ENCODE measurements around the gene MCL1.

MCL1 gene

DNA sequence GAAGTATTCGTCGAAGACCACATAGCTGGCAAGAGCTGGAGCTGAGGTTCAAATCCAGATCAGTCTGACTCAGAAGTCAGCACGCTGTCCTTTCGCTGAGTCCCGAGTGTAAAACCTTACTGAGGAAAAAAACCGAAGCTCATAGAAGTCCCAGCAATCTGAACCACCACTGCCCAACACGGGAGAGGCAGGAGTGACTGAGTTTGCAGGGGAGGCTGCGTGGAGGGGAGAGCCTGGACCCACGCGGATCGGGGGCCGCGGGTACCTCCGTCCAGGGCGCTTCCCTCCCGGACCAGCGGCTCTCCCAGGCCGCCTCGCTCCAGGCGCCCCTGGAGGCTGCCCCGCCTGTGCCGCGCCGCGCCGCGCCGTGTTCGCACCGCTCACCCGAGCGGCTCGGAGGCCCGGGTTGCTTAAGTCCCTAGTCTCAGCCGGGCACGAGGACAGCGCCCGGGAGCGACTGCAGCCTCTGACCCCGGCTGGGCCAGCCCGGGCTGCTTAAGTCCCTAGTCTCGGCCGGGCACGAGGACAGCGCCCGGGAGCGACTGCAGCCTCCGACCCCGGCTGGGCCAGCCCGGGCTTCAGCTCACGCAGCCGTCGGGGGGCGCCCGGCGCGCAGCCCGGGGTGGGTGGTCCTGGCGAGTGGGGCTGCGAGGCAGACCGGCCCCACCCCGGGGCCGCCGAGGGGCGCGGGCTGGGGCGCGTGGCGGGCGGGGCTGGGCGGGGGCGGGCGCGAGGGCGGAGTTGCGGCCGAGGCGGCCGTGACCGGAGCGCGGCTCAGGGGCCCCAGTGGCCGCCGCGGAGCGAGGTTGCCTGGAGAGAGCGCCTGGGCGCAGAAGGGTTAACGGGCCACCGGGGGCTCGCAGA is 30.5 kb downstream of the MCL1 start, which contains the start of gene ADAMTSL4:
Gene ADAMTSL4, plus strand, starts transcription at position 777 of the 864 bp plus-strand sequence. CDS start 2,881 bp downstream, outside the sequence.
- Histone ChIP-seq H3K4me3 (ENCODE audit: extremely low read depth, insufficient read depth, low read length, poor library complexity, severe bottlenecking) (peak within 1 kb of the TSS; percentile 39), H3K27ac (ENCODE audit: low read depth, low read length, severe bottlenecking) (peak within 1 kb of the TSS; percentile 45), H3K4me1 (ENCODE audit: control insufficient read depth, insufficient read depth, low read length, poor library complexity, severe bottlenecking) (peaks cover 22% of the 10 kb centered on the region), H3K36me3 (ENCODE audit: control insufficient read depth, insufficient read depth, low read length) (no peaks in the 10 kb centered on the region), H3K9me3 (ENCODE audit: control insufficient read depth, low read length) (no peaks in the 10 kb centered on the region)
- 1% methylated on average over 66 to 71 of the region's 91 CpGs for WGBS, 2 experiments (ENCODE audit: insufficient coverage in 2 of 2)

DNA sequence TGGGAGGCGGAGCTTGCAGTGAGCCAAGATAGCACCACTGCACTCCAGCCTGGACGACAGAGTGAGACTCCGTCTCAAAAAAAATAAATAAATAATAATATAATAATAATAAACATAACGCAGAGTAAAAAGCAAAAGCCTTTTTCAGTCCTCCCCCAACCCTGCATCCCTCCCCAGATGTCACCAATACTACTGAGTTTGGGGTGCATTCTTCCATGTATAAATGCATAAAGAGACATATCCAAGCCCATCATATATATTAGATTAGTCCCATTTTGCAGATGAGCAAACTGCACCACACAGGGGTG is 31.1 kb downstream of the MCL1 start:
- peaks cover 19% of the 10 kb centered on the region for H3K4me1 ChIP-seq (ENCODE audit: control insufficient read depth, insufficient read depth, low read length, poor library complexity, severe bottlenecking)
- H3K9me3 ChIP-seq (ENCODE audit: control insufficient read depth, low read length): no peaks in the 10 kb centered on the region
- H3K36me3 ChIP-seq (ENCODE audit: control insufficient read depth, insufficient read depth, low read length): no peaks in the 10 kb centered on the region
- H3K4me3 ChIP-seq (ENCODE audit: extremely low read depth, insufficient read depth, low read length, poor library complexity, severe bottlenecking): peak overlapping the region; percentile 39
- peak overlapping the region; percentile 45 for H3K27ac ChIP-seq (ENCODE audit: low read depth, low read length, severe bottlenecking)
- no CpG with 5 or more reads among the region's 4 CpGs for WGBS, 2 experiments (ENCODE audit: insufficient coverage in 2 of 2)

DNA sequence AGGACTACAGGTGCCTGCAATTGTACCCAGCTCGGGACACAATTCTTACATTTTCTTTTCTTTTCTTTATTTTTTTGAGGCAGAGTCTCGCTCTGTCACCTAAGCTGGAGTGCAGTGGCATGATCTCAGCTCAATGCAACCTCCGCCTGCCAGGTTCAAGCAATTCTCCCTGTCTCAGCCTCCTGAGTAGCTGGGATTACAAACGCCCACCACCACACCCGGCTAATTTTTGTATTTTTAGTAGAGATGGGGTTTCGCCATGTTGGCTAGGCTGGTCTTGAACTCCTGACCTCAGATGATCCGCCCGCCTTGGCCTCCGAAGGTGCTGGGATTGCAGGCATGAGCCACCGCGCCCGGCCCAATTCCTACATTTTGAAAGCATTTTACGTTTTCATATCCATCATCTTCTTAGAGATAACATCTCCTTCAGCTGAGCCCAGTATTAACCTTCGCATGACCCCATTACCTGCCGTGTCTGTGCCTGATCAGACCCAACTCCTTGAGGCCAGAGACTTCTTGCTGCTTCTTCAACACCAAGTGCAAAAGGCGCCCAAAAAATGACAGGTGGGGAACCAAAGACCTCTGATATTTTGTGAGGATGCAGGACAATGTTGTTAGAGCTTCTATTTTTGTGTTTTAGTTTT is 33.0 kb downstream of the MCL1 start:
- Histone ChIP-seq H3K36me3 (ENCODE audit: control insufficient read depth, insufficient read depth, low read length) (no peaks in the 10 kb centered on the region), H3K4me1 (ENCODE audit: control insufficient read depth, insufficient read depth, low read length, poor library complexity, severe bottlenecking) (peaks cover 5% of the 10 kb centered on the region), H3K4me3 (ENCODE audit: extremely low read depth, insufficient read depth, low read length, poor library complexity, severe bottlenecking) (no peak overlapping the region), H3K9me3 (ENCODE audit: control insufficient read depth, low read length) (no peaks in the 10 kb centered on the region), H3K27ac (ENCODE audit: low read depth, low read length, severe bottlenecking) (no peak overlapping the region)
- 93 to 97% methylated on average over 9 to 14 of the region's 16 CpGs for WGBS, 2 experiments (ENCODE audit: insufficient coverage in 2 of 2)

DNA sequence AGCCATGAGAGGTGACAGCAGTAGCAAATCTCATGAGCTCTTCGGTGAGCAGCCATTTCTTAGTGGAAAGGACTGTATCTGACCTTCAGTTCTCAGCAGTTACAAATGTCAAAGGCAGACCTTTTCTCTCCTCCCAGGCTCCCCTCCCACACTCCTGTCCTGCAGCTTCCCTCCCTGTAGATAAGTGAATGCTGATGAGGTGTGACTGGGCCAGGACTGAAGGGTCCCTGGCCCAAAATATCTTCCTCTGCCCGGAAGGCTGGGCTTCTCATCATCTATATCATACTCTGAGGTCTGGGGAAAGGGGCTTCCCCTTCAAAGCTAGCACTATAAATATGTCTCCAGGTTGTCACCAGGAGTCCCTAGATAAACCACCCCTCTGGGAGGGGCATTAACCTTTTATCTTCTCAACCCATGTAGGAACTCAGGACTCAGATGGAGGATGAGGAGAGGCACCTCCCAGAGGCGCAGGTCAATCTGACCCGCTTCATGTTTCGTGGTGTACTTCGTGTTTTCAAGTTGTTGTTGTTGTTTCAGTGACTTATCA is 33.9 kb downstream of the MCL1 start:
- Histone ChIP-seq H3K4me3 (ENCODE audit: extremely low read depth, insufficient read depth, low read length, poor library complexity, severe bottlenecking) (no peak overlapping the region), H3K27ac (ENCODE audit: low read depth, low read length, severe bottlenecking) (no peak overlapping the region), H3K4me1 (ENCODE audit: control insufficient read depth, insufficient read depth, low read length, poor library complexity, severe bottlenecking) (no peaks in the 10 kb centered on the region), H3K36me3 (ENCODE audit: control insufficient read depth, insufficient read depth, low read length) (no peaks in the 10 kb centered on the region), H3K9me3 (ENCODE audit: control insufficient read depth, low read length) (no peaks in the 10 kb centered on the region)
- WGBS, 2 experiments (ENCODE audit: insufficient coverage in 2 of 2): 82 to 87% methylated on average over 2 to 3 of the region's 6 CpGs

DNA sequence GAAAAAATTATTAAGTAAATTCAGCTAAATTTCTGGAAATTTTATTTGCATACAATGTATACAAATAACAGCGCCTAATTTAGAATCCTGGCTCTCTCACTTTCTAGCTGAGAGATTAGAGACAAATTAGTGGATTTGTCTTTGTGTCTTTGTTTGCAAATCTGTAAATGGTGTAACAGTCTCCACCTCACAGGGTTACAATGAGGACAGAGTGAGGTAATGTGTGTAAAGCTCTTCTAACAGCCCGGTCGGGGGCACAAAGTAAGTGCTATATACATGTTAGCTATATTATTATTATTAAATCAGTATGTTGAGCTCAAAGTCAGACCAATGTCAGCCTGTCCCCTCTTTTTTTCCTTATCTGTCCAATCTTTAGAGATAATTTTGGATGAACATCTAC is 35.2 kb downstream of the MCL1 start:
- Histone ChIP-seq H3K4me3 (ENCODE audit: extremely low read depth, insufficient read depth, low read length, poor library complexity, severe bottlenecking) (no peak overlapping the region), H3K4me1 (ENCODE audit: control insufficient read depth, insufficient read depth, low read length, poor library complexity, severe bottlenecking) (no peaks in the 10 kb centered on the region), H3K27ac (ENCODE audit: low read depth, low read length, severe bottlenecking) (no peak overlapping the region), H3K9me3 (ENCODE audit: control insufficient read depth, low read length) (no peaks in the 10 kb centered on the region), H3K36me3 (ENCODE audit: control insufficient read depth, insufficient read depth, low read length) (no peaks in the 10 kb centered on the region)
- no CpG with 5 or more reads among the region's 3 CpGs for WGBS, 2 experiments (ENCODE audit: insufficient coverage in 2 of 2)

DNA sequence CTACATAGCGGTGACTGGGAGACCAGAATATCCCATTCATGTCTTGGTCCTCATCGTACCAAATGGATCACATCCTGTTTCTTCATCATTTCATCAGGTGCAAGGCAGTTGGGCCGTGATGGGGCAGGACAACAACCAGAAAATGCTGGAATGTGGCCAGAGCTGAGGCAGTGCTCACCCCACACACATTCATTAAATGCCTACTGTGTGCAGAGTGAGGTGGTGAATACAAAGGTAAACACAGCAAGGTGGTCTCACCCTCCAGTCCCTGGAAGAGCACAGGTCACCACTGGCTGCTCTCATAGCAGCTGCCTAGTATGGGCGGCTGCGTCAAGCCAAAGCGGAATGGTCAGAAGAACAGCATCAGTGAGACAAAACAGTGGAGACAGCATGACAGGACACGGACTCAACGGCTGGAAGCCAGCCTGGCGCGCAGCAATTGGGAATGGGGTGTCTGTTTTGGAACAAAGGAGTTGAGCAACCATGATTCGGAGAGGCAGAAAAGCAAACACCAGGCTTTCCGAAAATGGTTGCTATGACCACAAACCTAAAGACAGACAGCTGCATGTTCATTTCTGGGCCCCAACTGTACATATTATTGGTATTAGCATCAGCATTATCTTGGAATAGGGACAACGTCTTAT is 35.8 kb downstream of the MCL1 start:
- no peaks in the 10 kb centered on the region for H3K36me3 ChIP-seq (ENCODE audit: control insufficient read depth, insufficient read depth, low read length)
- H3K27ac ChIP-seq (ENCODE audit: low read depth, low read length, severe bottlenecking): no peak overlapping the region
- H3K4me3 ChIP-seq (ENCODE audit: extremely low read depth, insufficient read depth, low read length, poor library complexity, severe bottlenecking): no peak overlapping the region
- H3K9me3 ChIP-seq (ENCODE audit: control insufficient read depth, low read length): no peaks in the 10 kb centered on the region
- WGBS, 2 experiments (ENCODE audit: insufficient coverage in 2 of 2): 95 to 97% methylated on average over 11 of the region's 13 CpGs
- peaks cover 4% of the 10 kb centered on the region for H3K4me1 ChIP-seq (ENCODE audit: control insufficient read depth, insufficient read depth, low read length, poor library complexity, severe bottlenecking)

DNA sequence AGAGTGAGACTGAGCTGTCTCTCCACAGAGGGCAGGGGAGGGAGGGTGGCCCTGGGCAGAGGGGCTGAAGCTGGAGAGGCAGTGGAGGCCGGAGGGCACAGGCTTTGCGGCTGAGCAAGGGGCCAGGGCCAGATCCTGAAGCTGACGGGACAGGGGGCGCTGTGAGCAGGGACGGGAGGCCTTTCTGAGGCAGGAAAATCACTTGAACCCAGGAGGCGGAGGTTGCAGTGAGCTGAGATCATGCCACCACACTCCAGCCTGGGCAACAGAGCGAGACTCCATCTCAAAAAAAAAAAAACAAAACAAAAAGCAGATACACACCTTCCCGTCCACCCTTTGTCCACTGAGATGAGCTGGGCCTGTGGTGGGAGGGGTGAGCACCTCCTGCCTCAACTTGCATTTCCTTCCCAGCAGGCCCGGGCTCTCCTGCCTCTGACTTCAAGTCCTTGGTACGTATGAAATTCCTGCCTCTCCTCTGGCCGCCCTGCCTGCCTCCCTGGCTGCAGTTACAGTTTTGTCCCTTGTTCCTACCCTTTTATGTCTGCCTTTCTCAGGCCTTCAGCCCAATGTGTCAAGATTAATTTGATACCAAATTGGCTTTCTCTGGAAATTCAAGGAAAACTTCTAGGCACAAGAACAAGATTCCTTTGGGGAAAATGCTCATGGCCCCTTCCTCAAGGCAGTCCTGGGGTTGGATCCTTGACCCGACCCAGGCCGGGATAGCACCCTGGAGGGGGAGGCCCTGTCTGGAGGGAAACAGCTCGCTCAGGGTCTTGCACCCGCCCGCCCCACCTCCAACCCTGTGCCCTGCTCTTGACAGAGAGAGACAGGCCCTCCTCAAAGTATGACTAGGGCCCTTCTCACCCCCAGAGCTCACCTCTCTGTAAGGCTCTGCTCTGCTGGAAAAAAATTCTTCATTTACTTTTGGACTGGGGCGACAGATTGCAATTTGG is 41.4 kb downstream of the MCL1 start:
- Histone ChIP-seq H3K36me3 (ENCODE audit: control insufficient read depth, insufficient read depth, low read length) (no peaks in the 10 kb centered on the region), H3K4me1 (ENCODE audit: control insufficient read depth, insufficient read depth, low read length, poor library complexity, severe bottlenecking) (peaks cover 34% of the 10 kb centered on the region), H3K9me3 (ENCODE audit: control insufficient read depth, low read length) (no peaks in the 10 kb centered on the region), H3K4me3 (ENCODE audit: extremely low read depth, insufficient read depth, low read length, poor library complexity, severe bottlenecking) (no peak overlapping the region), H3K27ac (ENCODE audit: low read depth, low read length, severe bottlenecking) (peak overlapping the region; percentile 83)
- WGBS, 2 experiments (ENCODE audit: insufficient coverage in 2 of 2): 64 to 69% methylated on average over 5 to 10 of the region's 17 CpGs

DNA sequence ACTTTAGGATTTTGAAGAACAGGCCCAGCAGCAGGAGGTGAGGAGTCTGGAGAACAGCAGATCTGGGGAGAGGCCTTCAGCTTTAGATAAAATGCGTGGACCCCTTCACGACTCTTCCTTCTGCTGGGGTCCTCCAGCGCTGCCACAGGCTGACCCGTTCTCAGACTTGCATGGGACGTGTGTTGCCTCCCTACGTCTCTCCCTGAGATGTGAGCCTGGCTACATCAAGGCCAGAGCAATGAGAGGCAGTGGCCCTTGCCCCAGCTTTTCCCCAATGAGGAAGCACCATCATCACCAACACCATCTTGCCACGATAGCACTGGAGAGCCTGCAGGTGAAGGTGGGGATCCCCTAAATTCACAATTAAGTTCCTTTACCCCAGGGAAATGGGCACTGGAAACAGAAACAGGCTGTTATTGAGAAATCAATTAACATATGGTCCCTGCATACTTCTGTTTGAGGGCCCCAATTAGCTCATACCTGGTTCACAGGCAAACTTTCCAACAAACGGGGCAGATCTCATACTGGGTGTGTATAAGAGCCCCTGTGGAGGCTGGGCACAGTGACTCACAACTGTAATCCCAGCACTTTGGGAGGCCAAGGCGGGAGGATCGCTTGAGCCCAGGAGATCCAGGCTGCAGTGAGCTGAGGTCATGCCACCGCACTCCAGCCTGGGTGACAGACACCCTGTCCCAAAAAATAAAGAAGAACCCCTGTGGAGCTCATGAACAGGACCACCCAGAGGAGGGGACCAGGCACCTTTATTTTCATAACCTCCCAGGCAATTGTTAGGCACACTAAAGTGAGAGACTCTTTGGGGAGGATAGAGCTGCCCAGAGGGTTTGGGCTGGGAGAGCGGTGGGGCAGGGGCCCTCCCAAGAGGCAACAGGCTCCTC is 42.3 kb downstream of the MCL1 start:
- Histone ChIP-seq H3K4me3 (ENCODE audit: extremely low read depth, insufficient read depth, low read length, poor library complexity, severe bottlenecking) (no peak overlapping the region), H3K4me1 (ENCODE audit: control insufficient read depth, insufficient read depth, low read length, poor library complexity, severe bottlenecking) (peaks cover 39% of the 10 kb centered on the region), H3K36me3 (ENCODE audit: control insufficient read depth, insufficient read depth, low read length) (no peaks in the 10 kb centered on the region), H3K9me3 (ENCODE audit: control insufficient read depth, low read length) (no peaks in the 10 kb centered on the region), H3K27ac (ENCODE audit: low read depth, low read length, severe bottlenecking) (peak overlapping the region; percentile 83)
- 94% methylated on average over 9 to 11 of the region's 12 CpGs for WGBS, 2 experiments (ENCODE audit: insufficient coverage in 2 of 2)

DNA sequence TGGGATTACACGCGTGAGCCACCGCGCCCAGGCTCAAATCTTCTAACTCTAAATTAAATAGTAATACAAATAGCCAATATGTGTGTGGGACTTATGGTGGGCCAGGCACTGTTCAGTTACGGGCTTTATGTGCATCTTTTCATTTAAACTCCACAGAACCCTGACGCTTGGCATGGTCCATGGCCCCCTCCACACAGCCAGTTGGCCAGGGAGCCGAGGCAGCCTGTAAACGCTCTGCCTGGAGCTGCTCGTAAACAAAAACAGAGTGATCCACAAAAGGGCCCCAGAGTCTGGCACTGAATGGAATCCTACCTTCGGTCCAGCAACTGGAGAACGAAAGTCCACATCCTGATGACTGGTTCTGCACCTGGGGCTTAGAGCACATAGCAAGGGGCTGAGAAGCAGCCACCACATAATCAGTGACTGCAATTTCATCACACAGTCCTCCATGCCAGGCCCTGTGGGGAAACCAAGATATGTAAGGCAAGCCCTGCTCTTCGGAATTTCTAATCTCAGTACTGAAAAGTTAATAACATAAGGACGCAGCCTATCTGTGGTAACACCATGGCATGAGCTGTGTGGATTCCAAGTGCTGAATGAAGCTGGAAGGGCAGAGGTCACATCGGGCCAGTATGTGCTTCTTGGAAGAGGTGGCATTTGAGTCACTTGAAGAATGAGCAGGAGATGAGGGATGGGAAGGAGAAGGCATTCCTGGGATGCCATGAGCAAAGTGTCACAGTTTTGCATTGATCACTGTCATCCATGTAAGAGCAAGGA is 43.7 kb downstream of the MCL1 start:
- WGBS, 2 experiments (ENCODE audit: insufficient coverage in 2 of 2): 82 to 92% methylated on average over 6 to 9 of the region's 14 CpGs
- Histone ChIP-seq H3K4me1 (ENCODE audit: control insufficient read depth, insufficient read depth, low read length, poor library complexity, severe bottlenecking) (peaks cover 39% of the 10 kb centered on the region), H3K36me3 (ENCODE audit: control insufficient read depth, insufficient read depth, low read length) (no peaks in the 10 kb centered on the region), H3K4me3 (ENCODE audit: extremely low read depth, insufficient read depth, low read length, poor library complexity, severe bottlenecking) (no peak overlapping the region), H3K27ac (ENCODE audit: low read depth, low read length, severe bottlenecking) (peak overlapping the region; percentile 16), H3K9me3 (ENCODE audit: control insufficient read depth, low read length) (no peaks in the 10 kb centered on the region)

Data from mesodermal cell (in vitro differentiated cells).